Measurements from ENCODE around the gene CPT1A.

Gene CPT1A

GRCh38 chr11:68839054-68839865 lies 2.5 kb downstream of the CPT1A start:
- DNase-seq (ENCODE audit: low read depth): peak; percentile 89
- H3K4me3 ChIP-seq (ENCODE audit: low read depth, low read length): peak overlapping the region; percentile 62
- TF ChIP-seq, protein P1, sequence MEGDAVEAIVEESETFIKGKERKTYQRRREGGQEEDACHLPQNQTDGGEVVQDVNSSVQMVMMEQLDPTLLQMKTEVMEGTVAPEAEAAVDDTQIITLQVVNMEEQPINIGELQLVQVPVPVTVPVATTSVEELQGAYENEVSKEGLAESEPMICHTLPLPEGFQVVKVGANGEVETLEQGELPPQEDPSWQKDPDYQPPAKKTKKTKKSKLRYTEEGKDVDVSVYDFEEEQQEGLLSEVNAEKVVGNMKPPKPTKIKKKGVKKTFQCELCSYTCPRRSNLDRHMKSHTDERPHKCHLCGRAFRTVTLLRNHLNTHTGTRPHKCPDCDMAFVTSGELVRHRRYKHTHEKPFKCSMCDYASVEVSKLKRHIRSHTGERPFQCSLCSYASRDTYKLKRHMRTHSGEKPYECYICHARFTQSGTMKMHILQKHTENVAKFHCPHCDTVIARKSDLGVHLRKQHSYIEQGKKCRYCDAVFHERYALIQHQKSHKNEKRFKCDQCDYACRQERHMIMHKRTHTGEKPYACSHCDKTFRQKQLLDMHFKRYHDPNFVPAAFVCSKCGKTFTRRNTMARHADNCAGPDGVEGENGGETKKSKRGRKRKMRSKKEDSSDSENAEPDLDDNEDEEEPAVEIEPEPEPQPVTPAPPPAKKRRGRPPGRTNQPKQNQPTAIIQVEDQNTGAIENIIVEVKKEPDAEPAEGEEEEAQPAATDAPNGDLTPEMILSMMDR (IDR thresholded peaks at IDR 0.05; ENCODE audit: insufficient read depth, low read depth, low read length, missing control alignments): no peak

- TF ChIP-seq, protein P1 (IDR thresholded peaks at IDR 0.05; ENCODE audit: insufficient read depth, low read depth, low read length, missing control alignments): no peak
- peak overlapping the region; percentile 62 for H3K4me3 ChIP-seq (ENCODE audit: low read depth, low read length)
- no peak for DNase-seq (ENCODE audit: low read depth)
Observed at GRCh38 chr11:68838572-68838964, 3.1 kb downstream of the CPT1A start.

DNA sequence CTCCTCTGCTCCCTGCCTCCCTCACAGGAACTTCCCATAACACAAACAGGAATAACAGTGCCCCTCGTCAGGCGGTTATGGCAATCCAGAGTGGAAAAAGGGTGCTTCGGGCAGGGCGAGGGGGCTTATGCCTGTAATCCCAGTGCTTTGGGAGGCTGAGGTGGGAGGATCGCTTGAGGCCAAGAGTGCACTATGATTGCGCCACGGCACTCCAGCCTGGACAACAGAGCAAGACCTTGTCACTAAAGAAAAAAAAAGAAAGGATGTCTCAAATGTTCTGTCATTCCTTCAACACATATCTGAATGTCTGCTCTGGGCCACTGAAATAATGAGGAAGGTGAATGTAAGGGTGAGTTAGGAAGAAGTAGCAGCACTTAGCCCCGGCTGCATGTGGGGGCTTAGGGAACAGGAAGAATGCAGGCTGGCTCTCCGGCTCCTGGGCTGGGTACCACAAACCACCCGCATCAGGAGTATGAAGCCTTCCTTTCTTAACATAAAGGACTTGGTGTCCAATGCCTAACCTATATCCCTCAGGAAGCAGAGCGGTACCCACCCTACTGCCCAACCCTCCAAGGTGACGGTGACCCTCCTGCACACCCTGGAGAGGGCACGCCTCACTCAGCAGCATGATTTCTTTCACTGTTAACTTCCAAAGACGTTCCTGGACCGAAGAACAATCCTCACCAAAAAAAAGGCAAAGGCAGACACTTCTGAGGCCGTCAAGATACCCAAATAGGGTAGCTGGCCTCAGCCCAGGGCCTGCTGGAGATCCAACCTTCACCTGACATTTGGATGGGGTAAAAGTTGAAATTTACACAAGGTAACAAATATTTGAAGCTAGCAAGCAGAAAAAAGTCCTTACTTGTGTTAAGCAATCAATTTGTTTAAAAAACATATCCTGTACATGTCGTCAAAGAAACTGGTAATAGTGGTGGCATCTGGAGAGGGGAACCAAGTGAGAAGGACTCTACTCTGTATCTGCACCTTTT lies 3.8 kb downstream of the CPT1A start:
- no peak for DNase-seq (ENCODE audit: low read depth)
- TF ChIP-seq, protein P1 (IDR thresholded peaks at IDR 0.05; ENCODE audit: insufficient read depth, low read depth, low read length, missing control alignments): no peak
- H3K4me3 ChIP-seq (ENCODE audit: low read depth, low read length): no peak overlapping the region

DNA sequence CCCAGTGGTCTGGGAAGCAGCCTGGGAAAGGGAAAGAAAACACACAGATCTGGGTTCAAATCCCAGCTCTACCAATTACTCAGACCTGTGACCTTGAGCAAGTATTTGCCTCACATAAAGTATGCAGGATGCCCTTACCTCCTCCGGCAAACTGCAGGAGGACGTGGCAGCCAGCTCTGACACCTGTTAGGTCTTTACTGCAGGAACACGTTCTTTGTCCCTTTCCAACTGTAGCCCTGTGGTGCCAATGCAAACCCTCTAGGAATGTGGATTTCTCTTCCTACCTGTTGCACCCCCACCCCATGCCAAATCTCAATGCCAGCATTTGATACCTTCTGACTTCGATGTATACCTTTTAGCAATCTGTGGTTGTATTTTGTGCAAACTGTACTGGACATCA lies 6.0 kb downstream of the CPT1A start:
- TF ChIP-seq, protein P1 (IDR thresholded peaks at IDR 0.05; ENCODE audit: insufficient read depth, low read depth, low read length, missing control alignments): no peak
- H3K4me3 ChIP-seq (ENCODE audit: low read depth, low read length): no peak overlapping the region

DNA sequence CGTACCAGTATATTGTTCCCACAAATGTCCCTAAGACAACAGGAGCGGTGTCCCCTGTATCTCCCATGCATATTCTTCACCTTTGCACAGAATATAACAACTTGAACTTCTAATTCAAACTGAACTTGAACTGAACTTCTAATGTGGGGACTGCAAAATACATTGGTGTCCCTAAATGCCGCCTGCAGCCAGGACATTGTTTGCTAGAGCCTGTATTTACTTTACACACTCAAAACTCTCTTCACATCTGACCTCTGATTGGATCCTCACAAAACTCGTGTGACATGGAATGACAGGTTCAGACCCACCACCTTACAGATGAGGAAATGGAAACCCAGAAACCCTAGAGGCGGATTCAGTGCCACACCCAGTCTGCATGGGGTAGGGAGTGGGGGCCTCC lies 6.4 kb downstream of the CPT1A start:
- H3K4me3 ChIP-seq (ENCODE audit: low read depth, low read length): no peak overlapping the region
- DNase-seq (ENCODE audit: low read depth): no peak
- TF ChIP-seq, protein P1 (IDR thresholded peaks at IDR 0.05; ENCODE audit: insufficient read depth, low read depth, low read length, missing control alignments): no peak

More for the DNA sequence above, 6.0 kb downstream of the CPT1A start:
- no peak for DNase-seq (ENCODE audit: low read depth)

- TF ChIP-seq, protein P1 (IDR thresholded peaks at IDR 0.05; ENCODE audit: insufficient read depth, low read depth, low read length, missing control alignments): no peak
- no peak for DNase-seq (ENCODE audit: low read depth)
- no peak overlapping the region for H3K4me3 ChIP-seq (ENCODE audit: low read depth, low read length)
Observed at GRCh38 chr11:68832476-68833181, 9.1 kb downstream of the CPT1A start.

All from GM12865 (cell line).